GM12892 (cell line): ENCODE results near the gene NECAB3.

ENCODE experiments used
- POLR2A ChIP-seq: IDR thresholded peaks from 2 replicates; pipeline ENCODE4 v1.6.1; 2011; ENCODE audit warnings: low read depth, low read length, control low read depth
- POLR2AphosphoS5 ChIP-seq: IDR thresholded peaks from 2 replicates; pipeline ENCODE4 v1.6.1; 2011; ENCODE audit warnings: low read depth, low read length, control low read depth
- TAF1 ChIP-seq: IDR thresholded peaks from 2 replicates; pipeline ENCODE4 v1.6.1; 2011; ENCODE audit warnings: low read depth, mild to moderate bottlenecking, control low read depth, low read length, borderline replicate concordance

DNA sequence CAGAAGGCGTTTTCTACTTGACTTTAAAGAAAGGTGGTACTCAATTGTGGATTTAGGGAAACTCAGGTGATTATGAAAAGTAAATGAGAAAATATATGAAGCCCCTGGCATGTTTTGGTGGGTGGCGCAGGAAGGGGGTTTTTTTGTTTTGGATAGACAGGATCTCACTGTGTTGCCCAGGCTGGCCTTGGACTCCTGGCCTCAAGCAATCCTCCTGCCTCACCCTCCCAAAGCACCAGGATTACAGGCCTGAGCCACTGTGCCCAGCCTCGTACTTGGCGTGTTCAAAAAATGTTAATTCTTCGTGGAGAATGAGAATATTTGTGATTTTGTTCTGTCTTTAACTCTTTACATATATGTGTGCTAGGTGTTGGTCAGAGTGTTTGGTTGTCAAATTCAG lies 44.2 kb downstream of the NECAB3 start:
- TF ChIP-seq POLR2AphosphoS5, result no peak
- TF ChIP-seq POLR2A, result no peak
- TF ChIP-seq TAF1, result no peak
